DND-41 (cell line): ENCODE data around the gene UBQLN1.
A peak's percentile ranks its signal among the peaks of the same experiment; 100 is the strongest.

Source experiments
- ATAC-seq: fragments of 200-7000 bp; cut with Tn5 transposase; 3 replicates; pipeline ENCODE4 v1.9.1; 2021; ENCODE audit warnings: low read depth; ENCODE audit not compliant: insufficient read depth
- DNase-seq: peaks from one replicate; pipeline ENCODE4 v3.0.0-alpha.2; 2020
- H2AFZ ChIP-seq: 2 replicates; pipeline ENCODE4 v1.6.0; 2012; ENCODE audit warnings: low read depth, low read length
- H3K27ac ChIP-seq: 2 replicates; pipeline ENCODE4 v1.5.1; 2012; ENCODE audit warnings: low read length, inconsistent platforms
- H3K27me3 ChIP-seq: fragments of 200-600 bp; sonication (generic); 2 replicates; pipeline ENCODE4 v1.6.0; 2012; ENCODE audit warnings: low read length, mild to moderate bottlenecking, inconsistent platforms; ENCODE audit not compliant: insufficient read depth, poor library complexity
- H3K36me3 ChIP-seq: 2 replicates; pipeline ENCODE4 v1.5.1; 2012; ENCODE audit warnings: low read length, inconsistent platforms; ENCODE audit not compliant: insufficient read depth
- H3K4me1 ChIP-seq: 2 replicates; pipeline ENCODE4 v1.5.1; 2012; ENCODE audit warnings: mild to moderate bottlenecking, low read length; ENCODE audit not compliant: insufficient read depth
- H3K4me2 ChIP-seq: 2 replicates; pipeline ENCODE4 v1.6.0; 2012; ENCODE audit warnings: mild to moderate bottlenecking, moderate library complexity, low read length, inconsistent platforms; ENCODE audit not compliant: insufficient read depth
- H3K4me3 ChIP-seq, 2 experiments: fragments of 200-600 bp in 1 of 2; shearing (Covaris generic) in 1 of 2; 2 replicates each; pipeline ENCODE4 v1.5.1; 2012 to 2016; ENCODE audit warnings: inconsistent platforms in 2 of 2, low read length in 2 of 2, mild to moderate bottlenecking in 2 of 2, low read depth in 1 of 2, moderate library complexity in 1 of 2
- H3K79me2 ChIP-seq: 2 replicates; pipeline ENCODE4 v1.6.0; 2012; ENCODE audit warnings: low read length, inconsistent platforms; ENCODE audit not compliant: insufficient read depth
- H3K9ac ChIP-seq: 2 replicates; pipeline ENCODE4 v1.6.0; 2012; ENCODE audit warnings: low read depth, mild to moderate bottlenecking, inconsistent platforms, low read length, moderate library complexity
- H3K9me3 ChIP-seq: 2 replicates; pipeline ENCODE4 v1.5.1; 2012; ENCODE audit warnings: low read length, moderate library complexity, mild to moderate bottlenecking, inconsistent platforms; ENCODE audit not compliant: insufficient read depth, severe bottlenecking
- H4K20me1 ChIP-seq: 2 replicates; pipeline ENCODE4 v1.6.0; 2012; ENCODE audit warnings: low read length; ENCODE audit not compliant: insufficient read depth
- EZH2 ChIP-seq: IDR thresholded peaks from 3 replicates; pipeline ENCODE4 v1.6.1; 2012; ENCODE audit warnings: borderline replicate concordance, low read depth, mild to moderate bottlenecking, moderate library complexity, low read length, inconsistent platforms; ENCODE audit not compliant: severe bottlenecking
- TF ChIP-seq, protein P1 (sequence below): IDR thresholded peaks from 2 replicates; pipeline ENCODE4 v1.5.1; 2012; ENCODE audit warnings: borderline replicate concordance, low read length, moderate library complexity, mild to moderate bottlenecking; ENCODE audit not compliant: poor library complexity, severe bottlenecking; ENCODE audit errors: extremely low read depth

The UBQLN1 gene

DNA sequence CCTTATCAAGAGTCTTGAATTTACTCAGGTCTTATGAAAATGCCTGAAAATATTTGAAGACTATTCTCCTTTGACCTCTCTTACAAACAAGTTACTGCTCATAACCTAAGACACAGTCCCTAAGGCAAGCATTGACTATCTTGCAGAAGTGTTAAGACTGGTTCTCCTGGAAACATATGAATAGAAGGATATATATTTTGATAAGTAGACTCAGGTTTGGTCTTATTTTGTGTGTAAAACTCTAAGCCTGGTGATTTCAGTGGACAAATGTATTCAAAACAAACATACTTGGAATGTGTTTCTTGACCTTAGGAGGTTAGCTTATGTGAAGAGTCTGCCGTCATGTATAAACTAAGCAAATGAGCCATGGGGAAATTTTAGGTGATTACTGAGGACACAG, 7.5 kb upstream of the UBQLN1 start:
- ATAC-seq, result no peak
- H2AFZ ChIP-seq, result no peak overlapping the region
- H3K27ac ChIP-seq, result no peak overlapping the region
- no peak overlapping the region for H3K9ac ChIP-seq
- H3K4me1 ChIP-seq, result no peaks in the 10 kb centered on the region
- no peak for DNase-seq
- H4K20me1 ChIP-seq, result no peaks in the 10 kb centered on the region
- H3K27me3 ChIP-seq, result no peaks in the 10 kb centered on the region
- no peaks in the 10 kb centered on the region for H3K79me2 ChIP-seq
- TF ChIP-seq EZH2, result no peak
- TF ChIP-seq, protein P1, sequence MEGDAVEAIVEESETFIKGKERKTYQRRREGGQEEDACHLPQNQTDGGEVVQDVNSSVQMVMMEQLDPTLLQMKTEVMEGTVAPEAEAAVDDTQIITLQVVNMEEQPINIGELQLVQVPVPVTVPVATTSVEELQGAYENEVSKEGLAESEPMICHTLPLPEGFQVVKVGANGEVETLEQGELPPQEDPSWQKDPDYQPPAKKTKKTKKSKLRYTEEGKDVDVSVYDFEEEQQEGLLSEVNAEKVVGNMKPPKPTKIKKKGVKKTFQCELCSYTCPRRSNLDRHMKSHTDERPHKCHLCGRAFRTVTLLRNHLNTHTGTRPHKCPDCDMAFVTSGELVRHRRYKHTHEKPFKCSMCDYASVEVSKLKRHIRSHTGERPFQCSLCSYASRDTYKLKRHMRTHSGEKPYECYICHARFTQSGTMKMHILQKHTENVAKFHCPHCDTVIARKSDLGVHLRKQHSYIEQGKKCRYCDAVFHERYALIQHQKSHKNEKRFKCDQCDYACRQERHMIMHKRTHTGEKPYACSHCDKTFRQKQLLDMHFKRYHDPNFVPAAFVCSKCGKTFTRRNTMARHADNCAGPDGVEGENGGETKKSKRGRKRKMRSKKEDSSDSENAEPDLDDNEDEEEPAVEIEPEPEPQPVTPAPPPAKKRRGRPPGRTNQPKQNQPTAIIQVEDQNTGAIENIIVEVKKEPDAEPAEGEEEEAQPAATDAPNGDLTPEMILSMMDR, result no peak
- H3K36me3 ChIP-seq, result no peaks in the 10 kb centered on the region
- H3K4me3 ChIP-seq, result no peak overlapping the region
- no peak overlapping the region for H3K4me2 ChIP-seq
- H3K9me3 ChIP-seq, result no peaks in the 10 kb centered on the region

DNA sequence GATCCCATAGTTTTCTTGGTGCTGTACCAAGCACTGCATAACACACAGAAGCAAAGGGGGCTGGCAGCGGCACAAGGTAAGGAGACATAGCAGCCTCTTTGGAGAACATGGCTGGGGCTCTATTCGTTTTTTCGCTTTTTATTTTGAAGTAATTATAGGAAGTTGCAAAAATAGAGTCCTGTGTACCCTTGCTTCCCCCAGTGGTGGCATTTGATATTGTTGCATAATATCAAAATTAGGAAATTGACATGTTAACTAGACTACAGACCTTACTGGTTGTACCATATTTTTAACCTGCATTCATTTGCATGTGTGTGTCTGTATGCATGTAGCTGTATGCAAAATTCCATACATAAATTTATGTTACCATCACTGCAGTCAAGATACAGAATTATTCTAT, 6.6 kb upstream of the UBQLN1 start:
- peaks cover 3% of the 10 kb centered on the region; the same call in 1 of the 2 replicates for H3K4me1 ChIP-seq
- H3K27me3 ChIP-seq, result no peaks in the 10 kb centered on the region
- no peak overlapping the region for H3K27ac ChIP-seq
- no peak overlapping the region for H3K4me3 ChIP-seq
- no peaks in the 10 kb centered on the region for H3K9me3 ChIP-seq
- H2AFZ ChIP-seq, result no peak overlapping the region
- no peak overlapping the region for H3K9ac ChIP-seq
- no peaks in the 10 kb centered on the region for H3K36me3 ChIP-seq
- no peaks in the 10 kb centered on the region for H4K20me1 ChIP-seq
- DNase-seq, result no peak
- peak; percentile 37; the same call in 1 of the 3 replicates for ATAC-seq
- no peak overlapping the region for H3K4me2 ChIP-seq
- H3K79me2 ChIP-seq, result 0 out of 2 replicates have a peak, but pooled peaks cover 2% of the 10 kb centered on the region
- no peak for TF ChIP-seq EZH2
- TF ChIP-seq, protein P1, result peak; percentile 41

DNA sequence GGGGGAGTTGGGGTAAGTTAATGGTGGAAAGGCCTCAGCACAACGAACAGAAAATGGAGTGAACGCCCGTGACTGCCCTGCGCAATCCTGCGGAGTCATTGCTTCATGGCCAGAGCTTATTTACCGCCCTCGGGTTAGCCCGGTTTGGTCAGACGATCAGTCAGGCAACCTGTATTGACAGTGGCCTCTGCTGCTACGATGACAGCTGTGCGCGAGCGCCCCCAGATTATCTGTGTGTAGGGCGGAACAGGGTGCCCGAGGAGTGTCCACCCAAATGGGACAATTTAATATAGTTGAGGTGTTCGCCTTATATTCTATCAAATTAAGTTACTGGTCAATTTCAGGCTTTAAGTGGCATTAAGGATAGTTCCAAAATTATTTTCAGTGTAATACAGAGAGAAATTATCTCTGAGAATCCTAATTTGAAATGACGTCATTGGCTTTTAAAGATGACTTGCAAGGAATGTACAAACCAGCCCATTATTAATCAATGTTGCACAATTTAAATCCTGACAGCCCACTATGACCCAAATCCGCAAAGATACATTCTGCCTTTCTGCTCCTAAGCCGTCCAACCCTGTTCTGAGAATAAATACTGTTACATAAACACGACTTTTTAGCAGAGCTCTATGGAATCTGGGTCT, 879 bp upstream of the UBQLN1 start:
- Histone ChIP-seq H3K9ac (peak overlapping the region; percentile 97), H3K4me1 (peaks cover 43% of the 10 kb centered on the region), H3K27me3 (no peaks in the 10 kb centered on the region), H3K4me2 (peak overlapping the region; percentile 79), H3K36me3 (no peaks in the 10 kb centered on the region; the same call in 1 of the 2 replicates), H4K20me1 (peaks cover 28% of the 10 kb centered on the region), H3K79me2 (peaks cover 56% of the 10 kb centered on the region), H3K4me3 (peak overlapping the region; percentile 45 to 79), H3K27ac (peak overlapping the region; percentile 99), H2AFZ (peak overlapping the region; percentile 90), H3K9me3 (no peaks in the 10 kb centered on the region)
- ATAC-seq (no peak), DNase-seq (peak; percentile 35)
- TF ChIP-seq, protein P1, result peak; percentile 26
- no peak for TF ChIP-seq EZH2
